ENCODE results near the gene LBX1.

The LBX1 gene

DNA sequence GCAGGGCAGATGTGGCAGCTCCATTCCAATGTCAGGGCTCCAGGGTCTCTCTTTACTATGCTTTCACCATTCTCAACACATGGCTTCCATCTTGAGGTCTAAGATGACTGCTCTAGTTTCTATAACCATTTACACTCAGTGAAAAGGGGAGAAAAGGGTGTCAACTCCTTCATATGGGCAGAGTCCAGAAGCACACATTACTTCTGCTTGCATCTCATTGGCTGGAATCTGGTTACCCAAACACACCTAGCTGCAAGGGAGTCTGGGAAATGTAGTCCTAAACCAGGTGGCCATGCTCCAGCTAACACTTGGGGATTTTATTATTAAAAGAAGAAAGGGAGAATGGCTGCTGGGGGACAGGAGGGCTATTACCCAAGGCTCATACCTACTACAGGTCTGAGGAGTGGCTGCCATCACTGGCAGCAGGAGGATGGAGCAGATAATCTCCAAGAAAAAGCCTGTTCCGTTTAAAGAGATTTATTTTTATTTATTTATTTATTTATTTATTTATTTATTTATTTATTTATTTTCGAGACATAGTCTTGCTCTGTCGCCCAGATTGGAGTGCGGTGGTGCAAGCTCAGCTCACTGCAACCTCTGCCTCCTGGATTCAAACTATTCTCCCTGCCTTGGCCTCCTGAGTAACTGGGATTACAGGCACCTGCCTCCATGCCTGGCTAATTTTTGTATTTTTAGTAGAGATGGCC is 29.1 kb upstream of the LBX1 start:
- in situ Hi-C loops (cut with HindIII; ENCODE audit: low sequenced_read_pairs): no loop called here

DNA sequence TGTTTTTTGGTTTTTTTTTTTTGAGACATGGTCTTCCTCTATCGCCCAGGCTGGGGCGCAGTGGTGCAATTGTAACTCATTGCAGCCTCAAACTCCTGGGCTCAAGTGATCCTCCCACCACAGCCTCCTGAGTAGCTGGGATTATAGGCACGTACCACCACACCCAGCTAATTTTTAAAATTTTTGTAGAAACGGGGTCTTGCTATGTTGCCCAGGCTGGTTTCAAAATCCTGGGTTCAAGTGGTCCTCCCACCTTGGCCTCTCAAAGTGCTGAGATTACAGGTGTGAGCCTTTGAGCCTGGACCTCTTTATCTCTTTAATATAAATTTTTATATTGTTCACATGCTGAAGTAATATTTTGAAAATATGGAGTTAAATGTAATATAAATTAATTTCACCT is 28.2 kb upstream of the LBX1 start:
- no peak for DNase-seq (ENCODE audit: low read depth)
- TF ChIP-seq, protein P1, sequence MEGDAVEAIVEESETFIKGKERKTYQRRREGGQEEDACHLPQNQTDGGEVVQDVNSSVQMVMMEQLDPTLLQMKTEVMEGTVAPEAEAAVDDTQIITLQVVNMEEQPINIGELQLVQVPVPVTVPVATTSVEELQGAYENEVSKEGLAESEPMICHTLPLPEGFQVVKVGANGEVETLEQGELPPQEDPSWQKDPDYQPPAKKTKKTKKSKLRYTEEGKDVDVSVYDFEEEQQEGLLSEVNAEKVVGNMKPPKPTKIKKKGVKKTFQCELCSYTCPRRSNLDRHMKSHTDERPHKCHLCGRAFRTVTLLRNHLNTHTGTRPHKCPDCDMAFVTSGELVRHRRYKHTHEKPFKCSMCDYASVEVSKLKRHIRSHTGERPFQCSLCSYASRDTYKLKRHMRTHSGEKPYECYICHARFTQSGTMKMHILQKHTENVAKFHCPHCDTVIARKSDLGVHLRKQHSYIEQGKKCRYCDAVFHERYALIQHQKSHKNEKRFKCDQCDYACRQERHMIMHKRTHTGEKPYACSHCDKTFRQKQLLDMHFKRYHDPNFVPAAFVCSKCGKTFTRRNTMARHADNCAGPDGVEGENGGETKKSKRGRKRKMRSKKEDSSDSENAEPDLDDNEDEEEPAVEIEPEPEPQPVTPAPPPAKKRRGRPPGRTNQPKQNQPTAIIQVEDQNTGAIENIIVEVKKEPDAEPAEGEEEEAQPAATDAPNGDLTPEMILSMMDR (IDR thresholded peaks at IDR 0.05; ENCODE audit: low read depth, low read length, missing control alignments): no peak
- no peak overlapping the region for H3K4me3 ChIP-seq (ENCODE audit: low read depth, low read length)
- in situ Hi-C loops (cut with HindIII; ENCODE audit: low sequenced_read_pairs): no loop called here

More for the DNA sequence above, 29.1 kb upstream of the LBX1 start:
- H3K4me3 ChIP-seq (ENCODE audit: low read depth, low read length): no peak overlapping the region
- no peak for DNase-seq (ENCODE audit: low read depth)
- TF ChIP-seq, protein P1 (IDR thresholded peaks at IDR 0.05; ENCODE audit: low read depth, low read length, missing control alignments): no peak

DNA sequence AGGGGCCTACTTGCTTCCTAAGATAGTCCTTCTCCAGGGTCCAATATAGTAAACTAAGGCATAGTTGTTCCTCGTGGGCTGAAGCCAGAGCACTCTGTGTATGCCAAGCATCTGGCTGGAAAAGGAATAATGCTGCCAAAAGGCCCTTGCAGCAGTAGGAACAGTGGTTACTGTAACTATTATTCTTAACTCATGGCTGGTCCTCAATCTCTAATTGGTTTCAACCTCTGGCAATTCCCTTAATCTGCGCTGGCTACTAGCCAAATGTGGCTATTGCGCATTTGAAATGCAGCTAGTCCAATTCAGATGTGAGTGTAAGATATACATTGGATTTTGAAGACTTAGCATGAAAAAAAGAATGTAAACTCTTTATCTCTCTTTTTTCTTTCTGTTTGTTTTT is 27.8 kb upstream of the LBX1 start:
- DNase-seq (ENCODE audit: low read depth): no peak
- TF ChIP-seq, protein P1 (IDR thresholded peaks at IDR 0.05; ENCODE audit: low read depth, low read length, missing control alignments): no peak
- in situ Hi-C loops (cut with HindIII; ENCODE audit: low sequenced_read_pairs): no loop called here

DNA sequence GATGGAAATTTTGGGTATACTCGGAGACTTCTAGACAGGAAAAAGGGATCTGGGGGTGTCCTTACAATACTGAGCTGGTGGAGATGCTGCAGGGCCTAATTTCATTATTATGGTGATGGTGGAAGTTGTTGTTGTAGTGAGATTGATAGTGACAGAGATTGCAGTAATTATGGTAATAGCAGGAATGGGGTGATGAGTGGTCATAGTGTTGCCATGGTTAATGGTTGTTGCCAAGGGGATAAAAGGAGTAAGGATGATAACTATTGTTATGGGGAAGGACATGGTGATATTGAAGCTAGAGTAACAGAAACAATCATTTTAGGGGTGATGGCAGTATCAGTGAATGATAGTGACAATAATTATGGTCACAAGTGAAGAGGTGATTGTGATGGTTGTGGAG is 27.1 kb upstream of the LBX1 start:
- in situ Hi-C loops (cut with HindIII; ENCODE audit: low sequenced_read_pairs): no loop called here
- no peak for DNase-seq (ENCODE audit: low read depth)
- TF ChIP-seq, protein P1 (IDR thresholded peaks at IDR 0.05; ENCODE audit: low read depth, low read length, missing control alignments): no peak
- no peak overlapping the region for H3K4me3 ChIP-seq (ENCODE audit: low read depth, low read length)

More for the DNA sequence above, 27.8 kb upstream of the LBX1 start:
- H3K4me3 ChIP-seq (ENCODE audit: low read depth, low read length): no peak overlapping the region

DNA sequence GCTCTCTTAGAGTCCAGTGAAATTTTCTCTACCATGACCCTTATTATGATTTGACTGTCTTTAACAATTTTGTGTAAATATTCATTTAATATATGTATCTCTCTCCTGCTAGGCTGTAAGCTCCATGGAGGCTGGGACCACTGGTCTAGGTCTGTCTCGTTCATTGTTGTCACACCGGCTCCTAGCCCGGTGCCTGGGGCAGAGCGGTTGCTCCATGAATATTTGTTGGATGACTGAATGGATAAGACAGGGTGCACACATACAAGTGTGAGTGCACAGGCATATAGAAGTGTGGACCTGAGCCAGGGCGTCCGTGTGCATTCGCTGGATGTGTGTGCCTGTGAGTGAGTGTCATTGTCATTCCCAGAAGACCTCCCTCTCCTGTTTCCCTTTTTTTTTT is 20.9 kb upstream of the LBX1 start:
- in situ Hi-C loops (cut with HindIII; ENCODE audit: low sequenced_read_pairs): no loop called here

DNA sequence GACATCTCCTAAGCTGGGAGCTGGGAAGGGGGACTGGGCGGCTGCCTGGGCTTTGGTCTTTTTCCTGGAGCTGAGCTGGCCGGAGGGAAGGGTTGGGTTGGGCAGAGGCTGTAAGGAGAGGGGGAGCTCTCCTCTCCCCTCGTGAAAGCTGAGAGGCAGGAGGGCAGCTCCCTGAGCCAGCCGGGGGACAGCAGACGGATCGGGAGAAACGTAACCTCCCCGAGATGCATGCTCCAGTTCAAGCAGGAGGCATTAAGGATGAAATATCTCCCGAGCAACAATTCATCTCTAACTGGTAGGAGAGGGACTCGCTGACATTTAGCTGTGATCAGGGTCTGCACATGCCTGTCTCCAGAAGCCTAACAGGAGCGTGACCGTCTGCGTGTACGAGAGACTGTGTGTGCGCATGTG is 19.9 kb upstream of the LBX1 start:
- H3K4me3 ChIP-seq (ENCODE audit: low read depth, low read length): no peak overlapping the region
- TF ChIP-seq, protein P1 (IDR thresholded peaks at IDR 0.05; ENCODE audit: low read depth, low read length, missing control alignments): no peak
- in situ Hi-C loops (cut with HindIII; ENCODE audit: low sequenced_read_pairs): no loop called here
- DNase-seq (ENCODE audit: low read depth): no peak

More for the DNA sequence above, 20.9 kb upstream of the LBX1 start:
- TF ChIP-seq, protein P1 (IDR thresholded peaks at IDR 0.05; ENCODE audit: low read depth, low read length, missing control alignments): no peak
- DNase-seq (ENCODE audit: low read depth): no peak
- no peak overlapping the region for H3K4me3 ChIP-seq (ENCODE audit: low read depth, low read length)

All from astrocyte of the cerebellum (primary cell).